Heart left ventricle (tissue), 13 donors: ENCODE measurements around the gene SHROOM1.

Source experiments
- CTCF ChIP-seq, 12 donors: fragments of 200-600 bp; sonication (generic) in 4 of 12; IDR thresholded peaks; one replicate each; pipeline versions ENCODE4 v1.5.0 to v1.8.0; 2018 to 2022; ENCODE audit warnings: antibody characterized with exemption in 12 of 12, mild to moderate bottlenecking in 5 of 12
- POLR2A ChIP-seq, 2 donors: fragments of 450-650 bp; IDR thresholded peaks; one replicate each; pipeline ENCODE4 v1.6.1; 2017; ENCODE audit warnings: antibody characterized with exemption in 2 of 2, mild to moderate bottlenecking in 2 of 2, moderate library complexity in 2 of 2
- donor health status: ischemic (EF 13 %, LVEDD 7.1; RV severe dilation, severe dysfunction).
- donor health status: DM: no; HTN: yes; CAD: no.
- donor health status: DM: no; HTN: no; CAD: no.
- donor health status: ischemic (EF 25% LVEDD 6.9; RV normal size, moderate dysfunction).
- donor health status: ischemic (EF 25% LVEDD 5.7; RV mildly dilated, moderate dysfunction).
- donor health status: ischemic (EF 35%, LVEDD 5.7; RV mildly dilated, moderate dysfunction).
- donor health status: nonischemic (EF 11% LVEDD 7.7; RV severe dilation, severe dysfunction).
- donor health status: DM: yes; HTN: yes; CAD: no.
- donor health status: PGD.
- donor health status: ischemic (EF 29% LVEDD 5.4; RV normal size, mild dysfunction).
- donor health status: nonischemic (EF 23%, LVEDD 6.1; RV moderate dilation, normal function).

DNA sequence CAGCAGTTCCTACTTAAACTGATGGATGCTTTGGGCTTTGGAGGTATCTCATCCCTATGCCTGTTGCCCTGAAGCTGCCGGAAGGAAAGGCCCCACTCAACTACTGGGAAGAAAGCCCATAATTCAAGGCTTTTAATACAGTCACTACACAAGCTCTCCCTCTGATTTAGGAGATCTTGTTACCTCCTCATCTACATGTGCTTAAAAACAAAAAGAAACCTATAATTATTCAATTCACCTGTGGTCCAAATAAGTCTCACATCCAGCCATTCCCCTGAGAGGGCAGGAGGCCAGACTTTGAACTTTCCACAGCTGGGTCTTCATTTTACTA, 42.3 kb upstream of the SHROOM1 start:
- TF ChIP-seq CTCF (IDR thresholded peaks at IDR 0.05) (no peak), POLR2A (IDR thresholded peaks at IDR 0.05) (no peak)
